H1 (cell line): ENCODE results near the gene ADCK1.

Experiments used
- ASH2L ChIP-seq: fragments of 200-600, 300-600 bp; sonication (generic); IDR thresholded peaks from one replicate; pipeline ENCODE4 v1.7.1; 2017; ENCODE audit warnings: low read length
- BRCA1 ChIP-seq: IDR thresholded peaks from 2 replicates; pipeline ENCODE4 v1.6.1; 2012; ENCODE audit warnings: low read depth, low read length, improper control_type of control experiment
- CREB1 ChIP-seq: IDR thresholded peaks from 2 replicates; pipeline ENCODE4 v1.6.1; 2012; ENCODE audit warnings: inconsistent platforms
- FOSL1 ChIP-seq: IDR thresholded peaks from 2 replicates; pipeline ENCODE4 v1.6.1; 2011; ENCODE audit warnings: mild to moderate bottlenecking, low read depth, low read length, moderate library complexity; ENCODE audit not compliant: insufficient read depth
- GABPA ChIP-seq: IDR thresholded peaks from 2 replicates; pipeline ENCODE4 v1.6.1; 2011; ENCODE audit warnings: mild to moderate bottlenecking, low read length, moderate library complexity, borderline replicate concordance; ENCODE audit not compliant: insufficient read depth
- POLR2A ChIP-seq, 2 experiments: IDR thresholded peaks; 1 replicate in 1 of 2; 2 replicates in 1 of 2; pipeline ENCODE4 v1.6.1; 2011; ENCODE audit warnings: low read depth in 2 of 2, low read length in 2 of 2, mild to moderate bottlenecking in 2 of 2; ENCODE audit errors: control extremely low read depth in 1 of 2
- POLR2AphosphoS5 ChIP-seq: IDR thresholded peaks from 2 replicates; pipeline ENCODE4 v1.6.1; 2011; ENCODE audit warnings: low read depth, low read length
- RXRA ChIP-seq: IDR thresholded peaks from 2 replicates; pipeline ENCODE4 v1.6.1; 2011; ENCODE audit warnings: low read depth, mild to moderate bottlenecking, low read length, moderate library complexity; ENCODE audit not compliant: insufficient read depth
- TAF1 ChIP-seq: IDR thresholded peaks from 2 replicates; pipeline ENCODE4 v1.6.1; 2011; ENCODE audit warnings: mild to moderate bottlenecking, low read depth, low read length
- ZNF274 ChIP-seq: IDR thresholded peaks from 2 replicates; pipeline ENCODE4 v1.7.0; 2012; ENCODE audit warnings: low read length, borderline replicate concordance; ENCODE audit errors: extremely low read depth
- TF ChIP-seq, protein P1 (sequence below): IDR thresholded peaks from 2 replicates; pipeline ENCODE4 v1.6.1; 2012; ENCODE audit warnings: low read length, inconsistent platforms
- TF ChIP-seq, protein P2 (sequence below), 3 experiments: IDR thresholded peaks; 1 replicate in 2 of 3; 2 replicates in 1 of 3; pipeline versions ENCODE4 v1.5.1 to v1.6.1; 2011; ENCODE audit warnings: low read length in 3 of 3, mild to moderate bottlenecking in 3 of 3, inconsistent platforms in 2 of 3, low read depth in 1 of 3, moderate library complexity in 1 of 3; ENCODE audit not compliant: insufficient read depth in 1 of 3; ENCODE audit errors: control extremely low read depth in 1 of 3
- TF ChIP-seq, protein P3 (sequence below): IDR thresholded peaks from 2 replicates; pipeline ENCODE4 v1.6.1; 2012; ENCODE audit warnings: inconsistent platforms
- TF ChIP-seq, protein P4 (sequence below): IDR thresholded peaks from 2 replicates; pipeline ENCODE4 v1.6.1; 2011; ENCODE audit warnings: low read length, improper control_type of control experiment

DNA sequence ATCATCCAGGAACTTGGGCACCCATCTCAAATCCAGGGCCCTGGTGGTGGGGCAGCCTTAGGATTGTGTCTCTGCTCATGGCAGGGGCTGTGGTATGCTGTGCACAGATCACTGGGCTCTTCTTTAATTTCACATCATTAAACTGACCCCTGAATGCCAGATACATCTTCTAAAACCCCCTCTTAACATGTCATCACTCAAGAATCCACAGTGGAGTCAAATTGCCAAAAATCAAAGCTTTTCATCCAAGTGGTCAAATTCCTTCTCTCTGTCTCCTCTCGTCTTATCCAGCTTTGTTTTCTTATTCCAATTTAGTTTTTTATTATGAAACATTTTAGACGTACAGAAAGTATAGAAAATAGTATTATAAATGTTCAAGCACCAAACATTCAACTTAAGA lies 97.5 kb downstream of the ADCK1 start:
- TF ChIP-seq ZNF274 = no peak
- TF ChIP-seq BRCA1 = no peak
- TF ChIP-seq RXRA = no peak
- no peak for TF ChIP-seq POLR2AphosphoS5
- TF ChIP-seq, protein P1, sequence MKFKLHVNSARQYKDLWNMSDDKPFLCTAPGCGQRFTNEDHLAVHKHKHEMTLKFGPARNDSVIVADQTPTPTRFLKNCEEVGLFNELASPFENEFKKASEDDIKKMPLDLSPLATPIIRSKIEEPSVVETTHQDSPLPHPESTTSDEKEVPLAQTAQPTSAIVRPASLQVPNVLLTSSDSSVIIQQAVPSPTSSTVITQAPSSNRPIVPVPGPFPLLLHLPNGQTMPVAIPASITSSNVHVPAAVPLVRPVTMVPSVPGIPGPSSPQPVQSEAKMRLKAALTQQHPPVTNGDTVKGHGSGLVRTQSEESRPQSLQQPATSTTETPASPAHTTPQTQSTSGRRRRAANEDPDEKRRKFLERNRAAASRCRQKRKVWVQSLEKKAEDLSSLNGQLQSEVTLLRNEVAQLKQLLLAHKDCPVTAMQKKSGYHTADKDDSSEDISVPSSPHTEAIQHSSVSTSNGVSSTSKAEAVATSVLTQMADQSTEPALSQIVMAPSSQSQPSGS = no peak
- no peak for TF ChIP-seq GABPA
- TF ChIP-seq, protein P2, sequence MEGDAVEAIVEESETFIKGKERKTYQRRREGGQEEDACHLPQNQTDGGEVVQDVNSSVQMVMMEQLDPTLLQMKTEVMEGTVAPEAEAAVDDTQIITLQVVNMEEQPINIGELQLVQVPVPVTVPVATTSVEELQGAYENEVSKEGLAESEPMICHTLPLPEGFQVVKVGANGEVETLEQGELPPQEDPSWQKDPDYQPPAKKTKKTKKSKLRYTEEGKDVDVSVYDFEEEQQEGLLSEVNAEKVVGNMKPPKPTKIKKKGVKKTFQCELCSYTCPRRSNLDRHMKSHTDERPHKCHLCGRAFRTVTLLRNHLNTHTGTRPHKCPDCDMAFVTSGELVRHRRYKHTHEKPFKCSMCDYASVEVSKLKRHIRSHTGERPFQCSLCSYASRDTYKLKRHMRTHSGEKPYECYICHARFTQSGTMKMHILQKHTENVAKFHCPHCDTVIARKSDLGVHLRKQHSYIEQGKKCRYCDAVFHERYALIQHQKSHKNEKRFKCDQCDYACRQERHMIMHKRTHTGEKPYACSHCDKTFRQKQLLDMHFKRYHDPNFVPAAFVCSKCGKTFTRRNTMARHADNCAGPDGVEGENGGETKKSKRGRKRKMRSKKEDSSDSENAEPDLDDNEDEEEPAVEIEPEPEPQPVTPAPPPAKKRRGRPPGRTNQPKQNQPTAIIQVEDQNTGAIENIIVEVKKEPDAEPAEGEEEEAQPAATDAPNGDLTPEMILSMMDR (IDR thresholded peaks at IDR 0.05; ENCODE audit: control extremely low read depth in 1 of 3, insufficient read depth in 1 of 3, low read depth in 1 of 3, low read length in 3 of 3) = no peak
- TF ChIP-seq TAF1 = no peak
- TF ChIP-seq CREB1 = no peak
- no peak for TF ChIP-seq FOSL1
- no peak for TF ChIP-seq ASH2L
- TF ChIP-seq POLR2A (IDR thresholded peaks at IDR 0.05; ENCODE audit: control extremely low read depth in 1 of 2, low read depth in 2 of 2, low read length in 2 of 2) = no peak
- TF ChIP-seq, protein P3, sequence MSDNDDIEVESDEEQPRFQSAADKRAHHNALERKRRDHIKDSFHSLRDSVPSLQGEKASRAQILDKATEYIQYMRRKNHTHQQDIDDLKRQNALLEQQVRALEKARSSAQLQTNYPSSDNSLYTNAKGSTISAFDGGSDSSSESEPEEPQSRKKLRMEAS = no peak
- TF ChIP-seq, protein P4, sequence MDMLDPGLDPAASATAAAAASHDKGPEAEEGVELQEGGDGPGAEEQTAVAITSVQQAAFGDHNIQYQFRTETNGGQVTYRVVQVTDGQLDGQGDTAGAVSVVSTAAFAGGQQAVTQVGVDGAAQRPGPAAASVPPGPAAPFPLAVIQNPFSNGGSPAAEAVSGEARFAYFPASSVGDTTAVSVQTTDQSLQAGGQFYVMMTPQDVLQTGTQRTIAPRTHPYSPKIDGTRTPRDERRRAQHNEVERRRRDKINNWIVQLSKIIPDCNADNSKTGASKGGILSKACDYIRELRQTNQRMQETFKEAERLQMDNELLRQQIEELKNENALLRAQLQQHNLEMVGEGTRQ = no peak
